ENCODE results near the gene ARGLU1.
A peak's percentile ranks its signal among the peaks of the same experiment; 100 is the strongest.

The ARGLU1 gene

DNA sequence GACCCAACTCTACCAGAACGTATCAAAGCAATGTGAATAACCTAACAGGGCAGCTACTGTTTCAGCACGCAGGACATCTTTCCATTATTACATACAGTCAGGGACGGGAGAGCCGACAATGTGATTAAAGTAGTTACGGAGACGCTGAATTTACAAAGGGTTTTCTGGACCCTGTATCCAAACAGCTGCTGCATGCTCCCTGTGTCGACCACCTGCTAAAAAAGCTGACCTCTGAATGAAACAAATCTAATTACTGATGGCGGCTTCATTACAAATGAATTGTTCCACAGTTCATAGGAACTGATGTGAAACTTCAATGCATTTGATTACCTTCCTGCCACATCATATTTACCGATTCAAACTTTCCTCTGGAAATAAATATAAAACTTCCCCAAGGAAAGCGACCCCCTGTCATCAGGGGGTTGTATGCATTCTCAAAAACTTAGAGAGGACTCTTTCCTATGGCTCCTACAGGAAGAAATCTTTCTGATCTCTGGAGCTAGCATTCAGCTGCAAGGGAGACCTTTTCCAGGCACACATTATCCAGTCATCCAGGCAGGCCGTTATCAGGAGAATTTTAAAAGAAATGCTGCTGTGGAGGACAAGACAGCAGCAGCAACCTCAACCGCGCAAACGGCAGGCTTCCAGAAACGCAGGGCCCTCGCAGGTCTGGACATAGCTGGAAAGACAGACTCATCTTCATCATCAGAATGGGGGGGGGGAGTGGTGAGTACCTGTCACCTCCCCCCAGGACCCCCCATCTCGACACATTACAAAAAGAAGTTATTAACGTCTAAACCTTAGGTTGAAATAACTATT lies 35.6 kb downstream of the ARGLU1 start:
- H3K4me1 ChIP-seq (ENCODE audit: control insufficient read depth in 2 of 2, insufficient read depth in 1 of 2, low read depth in 1 of 2, low read length in 2 of 2): peaks cover 19 to 42% of the 10 kb centered on the region in 2 donors
- no peak for DNase-seq (ENCODE audit: low spot score)
- H3K4ac ChIP-seq (ENCODE audit: low read length): no peak overlapping the region
- H2AFZ ChIP-seq (ENCODE audit: low read length): no peak overlapping the region
- no peak overlapping the region for H4K8ac ChIP-seq (ENCODE audit: low read depth, low read length)
- no peak overlapping the region for H3K9ac ChIP-seq (ENCODE audit: low read depth, low read length, poor library complexity)
- H2AK5ac ChIP-seq (ENCODE audit: low read depth, low read length): no peak overlapping the region
- H3K23ac ChIP-seq (ENCODE audit: low read depth, low read length, poor library complexity): no peak overlapping the region
- H2BK120ac ChIP-seq (ENCODE audit: low read depth, low read length): no peak overlapping the region
- no CpG with 5 or more reads among the region's 18 CpGs for WGBS, 2 donors (ENCODE audit: extremely low coverage in 2 of 2, insufficient read length in 2 of 2, insufficient replicate concordance in 1 of 2)
- H3K79me1 ChIP-seq (ENCODE audit: low read depth, low read length): peaks cover 4% of the 10 kb centered on the region
- H3K18ac ChIP-seq (ENCODE audit: low read length): peak overlapping the region; percentile 46
- peak overlapping the region; percentile 56 for H3K4me2 ChIP-seq (ENCODE audit: insufficient read depth, low read length, poor library complexity, severe bottlenecking)
- H3K14ac ChIP-seq (ENCODE audit: low read length): no peak overlapping the region
- no peak overlapping the region for H2BK5ac ChIP-seq (ENCODE audit: low read length)
- H2BK15ac ChIP-seq (ENCODE audit: low read length): no peak overlapping the region
- peak overlapping the region; percentile 72 to 96 for H3K4me3 ChIP-seq (ENCODE audit: low read length in 2 of 2)
- no peaks in the 10 kb centered on the region for H3K27me3 ChIP-seq (ENCODE audit: control insufficient read depth in 3 of 3, insufficient read depth in 3 of 3, low read depth in 1 of 3, low read length in 3 of 3)
- H3K9me3 ChIP-seq (replicated peaks in 1 of 2; ENCODE audit: control insufficient read depth in 2 of 2, insufficient read depth in 1 of 2, low read depth in 1 of 2, low read length in 2 of 2): no peaks in the 10 kb centered on the region
- H3K27ac ChIP-seq (replicated peaks; ENCODE audit: low read length): peak overlapping the region; percentile 81
- H4K91ac ChIP-seq (ENCODE audit: low read depth, low read length, poor library complexity): no peak overlapping the region
- peaks cover 0 to 46% of the 10 kb centered on the region in 2 donors for H3K36me3 ChIP-seq (replicated peaks in 1 of 2; ENCODE audit: control insufficient read depth in 2 of 2, insufficient read depth in 2 of 2, low read length in 2 of 2)
- no peak overlapping the region for H2BK12ac ChIP-seq (ENCODE audit: low read length)

DNA sequence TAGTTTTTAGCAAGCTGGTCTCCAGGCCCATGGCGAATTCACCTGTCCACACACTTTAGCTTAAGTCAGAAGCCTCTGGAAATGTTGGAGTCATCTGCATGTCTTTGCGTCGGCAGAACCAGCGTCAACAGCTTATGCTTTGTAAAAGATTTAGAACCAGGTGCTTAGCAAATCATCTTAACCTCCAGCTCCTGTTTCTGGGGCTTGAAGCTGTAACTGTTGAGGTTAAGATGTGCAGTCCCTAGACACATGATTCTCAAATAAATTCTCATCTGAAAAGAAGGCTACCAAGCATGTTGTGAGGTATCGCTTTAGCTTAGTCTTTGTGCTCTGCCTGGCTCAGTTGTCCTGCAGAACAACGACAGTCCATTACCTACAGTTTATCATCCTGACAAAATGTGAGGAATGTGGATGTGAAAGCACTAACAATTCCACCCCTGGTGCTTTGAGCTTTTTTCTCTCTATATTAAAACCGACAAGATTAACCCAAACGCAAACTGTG lies 36.9 kb downstream of the ARGLU1 start:
- Histone ChIP-seq H4K91ac (ENCODE audit: low read depth, low read length, poor library complexity) (no peak overlapping the region), H3K9ac (ENCODE audit: low read depth, low read length, poor library complexity) (no peak overlapping the region), H3K79me1 (ENCODE audit: low read depth, low read length) (peaks cover 4% of the 10 kb centered on the region), H3K4me2 (ENCODE audit: insufficient read depth, low read length, poor library complexity, severe bottlenecking) (peak overlapping the region; percentile 19), H3K27me3 (ENCODE audit: control insufficient read depth in 3 of 3, insufficient read depth in 3 of 3, low read depth in 1 of 3, low read length in 3 of 3) (no peaks in the 10 kb centered on the region), H2BK12ac (ENCODE audit: low read length) (no peak overlapping the region), H2BK5ac (ENCODE audit: low read length) (no peak overlapping the region), H2BK120ac (ENCODE audit: low read depth, low read length) (no peak overlapping the region), H3K9me3 (replicated peaks in 1 of 2; ENCODE audit: control insufficient read depth in 2 of 2, insufficient read depth in 1 of 2, low read depth in 1 of 2, low read length in 2 of 2) (no peaks in the 10 kb centered on the region), H3K4ac (ENCODE audit: low read length) (no peak overlapping the region), H2AFZ (ENCODE audit: low read length) (no peak overlapping the region), H2AK5ac (ENCODE audit: low read depth, low read length) (no peak overlapping the region), H3K18ac (ENCODE audit: low read length) (no peak overlapping the region), H3K23ac (ENCODE audit: low read depth, low read length, poor library complexity) (no peak overlapping the region), H3K4me1 (ENCODE audit: control insufficient read depth in 2 of 2, insufficient read depth in 1 of 2, low read depth in 1 of 2, low read length in 2 of 2) (peaks cover 19 to 43% of the 10 kb centered on the region in 2 donors), H4K8ac (ENCODE audit: low read depth, low read length) (no peak overlapping the region), H3K36me3 (replicated peaks in 1 of 2; ENCODE audit: control insufficient read depth in 2 of 2, insufficient read depth in 2 of 2, low read length in 2 of 2) (peaks cover 2 to 58% of the 10 kb centered on the region in 2 donors), H3K27ac (replicated peaks; ENCODE audit: low read length) (no peak overlapping the region), H3K4me3 (ENCODE audit: low read length in 2 of 2) (peak overlapping the region in 1 of 2 donors; percentile 96), H3K14ac (ENCODE audit: low read length) (no peak overlapping the region), H2BK15ac (ENCODE audit: low read length) (no peak overlapping the region)
- WGBS, 2 donors (ENCODE audit: extremely low coverage in 2 of 2, insufficient read length in 2 of 2, insufficient replicate concordance in 1 of 2): no CpG with 5 or more reads among the region's 8 CpGs
- no peak for DNase-seq (ENCODE audit: low spot score)

DNA sequence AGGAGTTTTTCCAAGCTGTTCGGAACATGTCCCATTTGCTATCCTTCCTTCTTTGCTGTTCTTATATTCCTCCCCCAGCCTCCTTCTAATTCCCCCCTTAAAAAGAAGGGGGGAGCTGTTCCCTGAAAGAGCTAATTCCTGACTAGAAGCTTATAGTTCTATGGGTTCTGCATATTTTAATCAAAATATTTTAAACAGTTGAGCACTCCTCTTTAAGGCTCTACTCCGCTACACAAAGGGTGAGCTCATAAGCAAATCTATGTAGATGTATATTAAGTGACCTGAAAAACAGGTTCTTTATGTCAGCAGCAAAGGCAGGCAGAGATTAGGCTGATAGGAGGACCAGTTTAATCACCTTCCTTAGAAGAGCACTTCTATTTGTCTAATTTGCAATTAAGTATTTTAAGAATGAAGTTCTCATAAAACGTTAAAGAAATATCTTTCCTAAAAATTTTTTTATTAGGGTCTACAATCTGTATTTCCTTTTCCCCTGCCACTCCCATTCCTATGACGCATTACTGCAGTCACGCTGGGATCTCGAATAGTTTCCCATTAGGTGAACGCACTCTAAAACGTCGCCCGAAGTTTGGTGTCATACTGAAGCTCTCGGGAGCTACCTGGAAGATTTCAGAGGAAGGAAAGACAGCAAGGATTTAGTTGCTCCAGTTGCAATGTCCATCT lies 37.6 kb downstream of the ARGLU1 start:
- H3K4me1 ChIP-seq (ENCODE audit: control insufficient read depth in 2 of 2, insufficient read depth in 1 of 2, low read depth in 1 of 2, low read length in 2 of 2): peaks cover 21 to 43% of the 10 kb centered on the region in 2 donors
- WGBS, 2 donors (ENCODE audit: extremely low coverage in 2 of 2, insufficient read length in 2 of 2, insufficient replicate concordance in 1 of 2): no CpG with 5 or more reads among the region's 11 CpGs

More for the DNA sequence above, 37.6 kb downstream of the ARGLU1 start:
- Histone ChIP-seq H2AK5ac (ENCODE audit: low read depth, low read length) (no peak overlapping the region), H3K27ac (replicated peaks; ENCODE audit: low read length) (no peak overlapping the region), H3K14ac (ENCODE audit: low read length) (no peak overlapping the region), H3K4me2 (ENCODE audit: insufficient read depth, low read length, poor library complexity, severe bottlenecking) (peak overlapping the region; percentile 32), H3K23ac (ENCODE audit: low read depth, low read length, poor library complexity) (no peak overlapping the region), H3K79me1 (ENCODE audit: low read depth, low read length) (peaks cover 4% of the 10 kb centered on the region), H3K18ac (ENCODE audit: low read length) (no peak overlapping the region), H3K9me3 (replicated peaks in 1 of 2; ENCODE audit: control insufficient read depth in 2 of 2, insufficient read depth in 1 of 2, low read depth in 1 of 2, low read length in 2 of 2) (no peaks in the 10 kb centered on the region), H2BK12ac (ENCODE audit: low read length) (no peak overlapping the region), H4K8ac (ENCODE audit: low read depth, low read length) (no peak overlapping the region), H3K4ac (ENCODE audit: low read length) (no peak overlapping the region), H3K27me3 (ENCODE audit: control insufficient read depth in 3 of 3, insufficient read depth in 3 of 3, low read depth in 1 of 3, low read length in 3 of 3) (no peaks in the 10 kb centered on the region), H3K36me3 (replicated peaks in 1 of 2; ENCODE audit: control insufficient read depth in 2 of 2, insufficient read depth in 2 of 2, low read length in 2 of 2) (peaks cover 2 to 65% of the 10 kb centered on the region in 2 donors), H2BK120ac (ENCODE audit: low read depth, low read length) (no peak overlapping the region), H3K4me3 (ENCODE audit: low read length in 2 of 2) (peak overlapping the region in 1 of 2 donors; percentile 96), H2AFZ (ENCODE audit: low read length) (no peak overlapping the region), H4K91ac (ENCODE audit: low read depth, low read length, poor library complexity) (no peak overlapping the region), H3K9ac (ENCODE audit: low read depth, low read length, poor library complexity) (no peak overlapping the region), H2BK15ac (ENCODE audit: low read length) (no peak overlapping the region), H2BK5ac (ENCODE audit: low read length) (no peak overlapping the region)
- DNase-seq (ENCODE audit: low spot score): no peak
